HG03442 (cell line): ENCODE measurements around the gene CRYBB1.

Experiments used
- ATAC-seq: cut with Tn5 transposase; IDR thresholded peaks from one replicate; pipeline ENCODE4 v1.9.1; 2021; ENCODE audit warnings: mild to moderate bottlenecking, moderate library complexity; ENCODE audit not compliant: unreplicated experiment

CRYBB1 gene

GRCh38 chr22:26617271-26618199 lies at the start of gene CRYBB1:
TSS of gene CRYBB1 (minus strand) at chr22:26618027. CDS start at chr22:26616319, 1,708 bp downstream.
- ATAC-seq: no peak

GRCh38 chr22:26667140-26667539 lies 49.3 kb upstream of the CRYBB1 start:
- no peak for ATAC-seq

GRCh38 chr22:26665813-26666231 lies 48.0 kb upstream of the CRYBB1 start:
- peak; percentile 13 for ATAC-seq

- no peak for ATAC-seq
Observed at GRCh38 chr22:26663374-26663923, 45.6 kb upstream of the CRYBB1 start.

- no peak for ATAC-seq
Observed at GRCh38 chr22:26662160-26662559, 44.3 kb upstream of the CRYBB1 start.

- no peak for ATAC-seq
Observed at GRCh38 chr22:26660961-26661578, 43.2 kb upstream of the CRYBB1 start.

- no peak for ATAC-seq
Observed at GRCh38 chr22:26660356-26660755, 42.5 kb upstream of the CRYBB1 start.

- peak; percentile 65 for ATAC-seq
Observed at GRCh38 chr22:26658671-26659478, 41.0 kb upstream of the CRYBB1 start.

- no peak for ATAC-seq
Observed at GRCh38 chr22:26658161-26658560, 40.3 kb upstream of the CRYBB1 start.

- no peak for ATAC-seq
Observed at GRCh38 chr22:26656891-26657851, 39.3 kb upstream of the CRYBB1 start, which contains the start of gene MIAT. TSS of gene MIAT (plus strand) at chr22:26657588.

- ATAC-seq: no peak
Observed at GRCh38 chr22:26651815-26652214, 34.0 kb upstream of the CRYBB1 start.

- ATAC-seq: no peak
Observed at GRCh38 chr22:26650722-26651421, 33.0 kb upstream of the CRYBB1 start.

- ATAC-seq: no peak
Observed at GRCh38 chr22:26648528-26649388, 30.9 kb upstream of the CRYBB1 start.

GRCh38 chr22:26648011-26648497 lies 30.2 kb upstream of the CRYBB1 start:
- ATAC-seq: no peak

- no peak for ATAC-seq
Observed at GRCh38 chr22:26646158-26646557, 28.3 kb upstream of the CRYBB1 start.

- ATAC-seq: no peak
Observed at GRCh38 chr22:26643418-26644100, 25.7 kb upstream of the CRYBB1 start.
